Measurements from ENCODE around the gene RBM4. TPM values are rescaled to one million over a fixed set of nuclear protein-coding genes. Genes with fewer than 3 reads are reported as not detected.
"Not testable (repeated sequence)": the region's sequence is repeated elsewhere in the genome, so short reads cannot be mapped to it uniquely, and the experiment has no call there.

Gene RBM4
- total RNA-seq, 4 donors from 2014 or later = 62.4 to 117 (median 69.2) TPM

DNA sequence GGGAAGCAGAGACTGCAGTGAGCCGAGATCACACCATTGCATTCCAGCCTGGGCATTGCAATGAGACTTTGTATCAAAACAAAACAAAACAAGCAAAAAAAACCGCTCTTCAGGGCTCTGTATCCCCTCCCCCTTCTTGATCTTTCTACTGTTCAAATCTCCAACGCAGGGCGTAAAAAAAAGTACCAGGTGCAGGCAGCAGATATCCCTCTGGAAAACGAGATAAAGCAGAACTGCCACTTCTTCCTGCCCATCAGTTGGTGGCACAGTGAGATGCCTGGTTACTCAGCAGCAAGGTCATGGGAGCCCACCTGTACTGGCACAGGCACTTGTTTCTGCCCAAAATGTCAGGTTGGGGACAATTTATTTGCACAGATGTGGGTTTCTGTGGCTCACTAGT lies 34.3 kb upstream of the RBM4 start:
- peaks cover 0 to 9% of the 10 kb centered on the region in 2 donors for H3K4me1 ChIP-seq
- no peak for TF ChIP-seq POLR2A (IDR thresholded peaks at IDR 0.05)
- TF ChIP-seq, protein P1, sequence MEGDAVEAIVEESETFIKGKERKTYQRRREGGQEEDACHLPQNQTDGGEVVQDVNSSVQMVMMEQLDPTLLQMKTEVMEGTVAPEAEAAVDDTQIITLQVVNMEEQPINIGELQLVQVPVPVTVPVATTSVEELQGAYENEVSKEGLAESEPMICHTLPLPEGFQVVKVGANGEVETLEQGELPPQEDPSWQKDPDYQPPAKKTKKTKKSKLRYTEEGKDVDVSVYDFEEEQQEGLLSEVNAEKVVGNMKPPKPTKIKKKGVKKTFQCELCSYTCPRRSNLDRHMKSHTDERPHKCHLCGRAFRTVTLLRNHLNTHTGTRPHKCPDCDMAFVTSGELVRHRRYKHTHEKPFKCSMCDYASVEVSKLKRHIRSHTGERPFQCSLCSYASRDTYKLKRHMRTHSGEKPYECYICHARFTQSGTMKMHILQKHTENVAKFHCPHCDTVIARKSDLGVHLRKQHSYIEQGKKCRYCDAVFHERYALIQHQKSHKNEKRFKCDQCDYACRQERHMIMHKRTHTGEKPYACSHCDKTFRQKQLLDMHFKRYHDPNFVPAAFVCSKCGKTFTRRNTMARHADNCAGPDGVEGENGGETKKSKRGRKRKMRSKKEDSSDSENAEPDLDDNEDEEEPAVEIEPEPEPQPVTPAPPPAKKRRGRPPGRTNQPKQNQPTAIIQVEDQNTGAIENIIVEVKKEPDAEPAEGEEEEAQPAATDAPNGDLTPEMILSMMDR (IDR thresholded peaks at IDR 0.05 in 4 of 5, conservative IDR thresholded peaks at IDR 0.05 in 1 of 5) = no peak
- intact Hi-C loops (cut with DNase I; ENCODE audit: low total_unique reads) = no loop called here
- ATAC-seq = no peak
- no peak for DNase-seq
- H3K27ac ChIP-seq = no peak overlapping the region
- H3K4me3 ChIP-seq = no peak overlapping the region
- in situ Hi-C loops (cut with MboI; ENCODE audit: low sequenced_read_pairs in 4 of 4) = no loop called here
- H3K9me3 ChIP-seq = no peaks in the 10 kb centered on the region
- H3K36me3 ChIP-seq = peaks cover 0 to 26% of the 10 kb centered on the region in 2 donors
- no peaks in the 10 kb centered on the region for H3K27me3 ChIP-seq

DNA sequence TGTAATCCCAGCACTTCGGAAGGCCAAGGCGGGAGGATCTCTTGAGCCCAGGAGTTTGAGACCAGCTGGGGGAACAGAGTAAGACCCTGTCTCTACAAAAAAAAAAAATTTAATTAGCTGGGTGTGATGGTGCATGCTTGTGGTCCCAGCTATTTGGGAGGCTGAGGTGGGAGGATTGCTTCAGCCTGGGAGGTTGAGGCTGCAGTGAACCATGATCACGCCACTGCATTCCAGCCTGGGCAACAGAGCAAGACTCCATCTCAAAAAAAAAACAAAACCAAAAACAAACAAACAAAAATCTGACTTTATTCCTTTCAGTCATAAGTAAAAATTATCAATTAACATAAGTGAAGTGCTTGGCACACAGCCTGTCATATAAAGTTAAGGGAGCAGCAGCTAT lies 31.9 kb upstream of the RBM4 start:
- H3K27me3 ChIP-seq; H3K9me3 ChIP-seq; H3K4me3 ChIP-seq; ATAC-seq; H3K4me1 ChIP-seq; DNase-seq; intact Hi-C loops (cut with DNase I; ENCODE audit: low total_unique reads); in situ Hi-C loops (cut with MboI; ENCODE audit: low sequenced_read_pairs in 4 of 4): not testable (repeated sequence)
- peaks cover 0 to 16% of the 10 kb centered on the region in 2 donors for H3K36me3 ChIP-seq
- peak overlapping the region in 2 of 4 donors; percentile 54 to 55 for H3K27ac ChIP-seq

DNA sequence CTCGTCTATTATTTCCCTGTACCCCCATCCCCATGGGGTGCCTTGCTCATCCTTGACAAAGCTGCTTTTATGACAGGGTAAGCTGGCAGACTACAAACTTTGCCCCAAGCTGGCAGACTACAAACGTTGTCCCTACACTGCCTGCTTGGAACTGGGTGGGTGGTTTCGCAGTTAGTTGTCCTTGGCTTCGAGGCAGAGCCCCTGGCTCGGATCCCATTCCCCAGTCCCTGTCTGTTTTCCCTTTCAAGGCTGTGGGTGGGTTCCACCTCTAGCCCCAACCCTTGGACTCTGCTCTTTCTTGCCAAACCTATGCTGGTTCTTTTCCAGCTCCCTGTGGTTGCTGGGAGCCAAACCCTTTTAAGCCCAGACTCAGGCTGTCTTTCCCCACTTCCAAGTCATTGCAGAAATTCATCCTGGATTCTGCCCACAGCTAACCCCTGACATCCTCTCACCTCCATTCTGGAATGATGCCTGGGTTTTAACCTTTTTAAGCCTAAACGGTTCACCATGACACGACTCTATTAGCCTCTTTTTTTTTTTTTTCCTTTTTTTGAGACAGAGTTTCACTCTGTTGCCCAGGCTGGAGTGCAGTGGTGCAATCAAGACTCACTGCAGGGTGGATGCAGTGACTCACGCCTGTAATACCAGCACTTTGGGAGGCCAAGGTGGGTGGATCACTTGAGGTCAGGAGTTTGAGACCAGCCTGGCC lies 31.2 kb upstream of the RBM4 start:
- H3K9me3 ChIP-seq = no peaks in the 10 kb centered on the region
- no peak for TF ChIP-seq POLR2A (IDR thresholded peaks at IDR 0.05)
- TF ChIP-seq, protein P1 (IDR thresholded peaks at IDR 0.05 in 4 of 5, conservative IDR thresholded peaks at IDR 0.05 in 1 of 5) = no peak
- H3K27me3 ChIP-seq = no peaks in the 10 kb centered on the region
- intact Hi-C loops (cut with DNase I; ENCODE audit: low total_unique reads) = no loop called here
- H3K27ac ChIP-seq = peak overlapping the region; percentile 7 to 55 (median 44)
- ATAC-seq (peak; percentile 47 to 76), DNase-seq (peak in 1 of 2 donors; percentile 66)
- no peak overlapping the region for H3K4me3 ChIP-seq
- H3K4me1 ChIP-seq = peaks cover 0 to 2% of the 10 kb centered on the region in 2 donors
- in situ Hi-C loops (cut with MboI; ENCODE audit: low sequenced_read_pairs in 4 of 4) = no loop called here
- H3K36me3 ChIP-seq = peaks cover 0 to 16% of the 10 kb centered on the region in 2 donors

DNA sequence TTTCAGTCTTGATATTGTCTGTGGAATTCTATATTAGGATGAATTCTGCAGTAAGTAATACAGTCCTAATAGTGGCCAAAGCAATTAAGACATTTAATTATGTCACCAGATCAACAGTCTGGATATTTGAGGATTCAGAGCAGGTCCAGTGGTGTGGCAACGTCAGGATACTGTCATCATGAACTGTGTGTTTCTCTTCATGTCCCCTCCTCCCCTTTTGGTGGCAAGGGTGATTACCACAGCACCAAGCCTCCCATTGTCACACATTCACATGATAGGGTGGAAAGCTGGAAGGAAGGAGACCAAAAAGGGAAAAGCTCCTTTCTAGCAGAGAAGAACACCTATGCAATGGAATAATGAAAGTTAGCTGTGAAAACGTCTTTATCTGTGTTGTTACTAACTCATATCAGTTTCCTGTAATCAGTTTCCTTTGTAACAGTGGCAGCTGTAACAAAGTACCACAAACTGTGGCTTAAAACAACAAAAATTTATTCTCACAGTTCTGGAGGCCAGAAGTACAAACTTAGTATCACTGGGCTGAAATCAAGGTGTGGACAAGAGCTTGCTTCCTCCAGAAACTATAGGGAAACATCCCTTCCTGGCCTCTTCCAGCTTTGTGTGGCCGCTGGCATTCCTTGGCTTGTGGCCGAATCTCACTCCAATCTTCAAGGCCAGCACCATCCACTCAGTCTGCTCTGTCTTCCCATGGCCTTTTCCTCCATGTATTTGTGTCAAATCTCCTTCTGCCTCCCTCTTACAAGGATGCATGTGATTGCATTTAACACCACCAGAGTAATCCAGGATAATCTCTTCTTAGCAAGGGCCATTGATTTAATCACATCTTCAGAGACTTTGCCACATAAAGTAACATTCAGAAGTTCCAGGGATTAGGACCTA lies 28.5 kb upstream of the RBM4 start:
- Histone ChIP-seq H3K4me3 (no peak overlapping the region), H3K27me3 (no peaks in the 10 kb centered on the region), H3K36me3 (peaks cover 0 to 10% of the 10 kb centered on the region in 2 donors), H3K4me1 (no peaks in the 10 kb centered on the region), H3K9me3 (no peaks in the 10 kb centered on the region), H3K27ac (no peak overlapping the region)
- intact Hi-C loops (cut with DNase I; ENCODE audit: low total_unique reads) (no loop called here), in situ Hi-C loops (cut with MboI; ENCODE audit: low sequenced_read_pairs in 4 of 4) (no loop called here)
- ATAC-seq (no peak), DNase-seq (no peak)
- TF ChIP-seq POLR2A (IDR thresholded peaks at IDR 0.05) = no peak
- TF ChIP-seq, protein P1 (IDR thresholded peaks at IDR 0.05 in 4 of 5, conservative IDR thresholded peaks at IDR 0.05 in 1 of 5) = no peak

DNA sequence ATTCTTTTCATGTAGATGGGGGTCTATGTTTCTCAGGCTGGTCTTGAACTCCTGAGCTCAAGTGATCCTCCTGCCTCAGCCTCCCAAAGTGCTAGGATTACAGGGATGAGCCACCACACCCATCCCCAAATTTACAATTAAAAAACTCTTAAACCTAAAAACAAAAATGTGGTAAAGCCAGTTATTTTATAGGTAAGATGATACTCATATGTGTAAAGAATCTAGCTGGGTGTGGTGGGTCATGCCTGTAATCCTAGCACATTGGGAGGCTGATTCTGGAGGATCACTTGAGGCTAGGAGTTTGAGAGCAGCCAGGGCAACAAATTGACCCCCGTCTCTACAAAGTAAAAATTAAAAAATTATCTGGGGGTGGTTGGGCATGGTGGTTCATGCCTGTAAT lies 26.0 kb upstream of the RBM4 start:
- H3K9me3 ChIP-seq = no peaks in the 10 kb centered on the region
- ATAC-seq (no peak), DNase-seq (no peak)
- H3K36me3 ChIP-seq = no peaks in the 10 kb centered on the region
- no peak overlapping the region for H3K4me3 ChIP-seq
- intact Hi-C loops (cut with DNase I; ENCODE audit: low total_unique reads) (no loop called here), in situ Hi-C loops (cut with MboI; ENCODE audit: low sequenced_read_pairs in 4 of 4) (no loop called here)
- no peak for TF ChIP-seq POLR2A (IDR thresholded peaks at IDR 0.05)
- TF ChIP-seq, protein P1 (IDR thresholded peaks at IDR 0.05 in 4 of 5, conservative IDR thresholded peaks at IDR 0.05 in 1 of 5) = no peak
- no peak overlapping the region for H3K27ac ChIP-seq
- H3K4me1 ChIP-seq = peaks cover 3 to 5% of the 10 kb centered on the region in 2 donors
- H3K27me3 ChIP-seq = no peaks in the 10 kb centered on the region

All from gastrocnemius medialis (tissue), 4 donors.